Esophagus squamous epithelium (tissue), 5 donors: ENCODE results near the gene SKI. TPM values are rescaled to one million over a fixed set of nuclear protein-coding genes. Genes with fewer than 3 reads are reported as not detected.

Source experiments
- DNase-seq: peaks from one replicate; lab custom pipeline; 2025; lab: John Stamatoyannopoulos, UW
- H3K27ac ChIP-seq, 4 donors: fragments of 200-600 bp; sonication (generic); one replicate each; pipeline ENCODE4 v1.5.1; 2016 to 2019; ENCODE audit warnings: mild to moderate bottlenecking in 1 of 4
- H3K27me3 ChIP-seq, 4 donors: fragments of 200-600 bp; sonication (generic); 1 replicate in 3 of 4; 2 replicates in 1 of 4; pipeline versions ENCODE4 v1.5.1 to v1.6.0; 2017 to 2021; ENCODE audit warnings: antibody characterized with exemption in 1 of 4
- H3K36me3 ChIP-seq, 3 donors: fragments of 200-600 bp; sonication (generic); one replicate each; pipeline ENCODE4 v1.5.1; 2016 to 2019
- H3K4me1 ChIP-seq, 3 donors: fragments of 200-600 bp; sonication (generic); one replicate each; pipeline ENCODE4 v1.5.1; 2017 to 2019
- H3K4me3 ChIP-seq, 4 donors: fragments of 200-600 bp; sonication (generic); 1 replicate in 3 of 4; 2 replicates in 1 of 4; pipeline ENCODE4 v1.5.1; 2016 to 2019; ENCODE audit warnings: mild to moderate bottlenecking in 2 of 4, moderate library complexity in 1 of 4
- H3K9me3 ChIP-seq, 3 donors: fragments of 200-600 bp; sonication (generic); one replicate each; pipeline ENCODE4 v1.5.1; 2016 to 2019
- POLR2A ChIP-seq, 4 donors: fragments of 450-650 bp; IDR thresholded peaks; one replicate each; pipeline ENCODE4 v1.6.1; 2017; ENCODE audit warnings: antibody characterized with exemption in 4 of 4, mild to moderate bottlenecking in 4 of 4, moderate library complexity in 3 of 4
- whole genome bisulfite sequencing, 2 donors: methylation state at CpG; one replicate each; pipeline ENCODE4 v1.1.5; 2018; 5-methylcytosine and 5-hydroxymethylcytosine counted together
- intact Hi-C: fragments of 100-400 bp; cut with DNase I; formaldehyde crosslinking; loops from one replicate; pipeline ENCODE4 v1.15.0; 2022
- total RNA-seq, 4 donors: library from RNA; depleted of rRNA; stranded (reverse); fragments of >200 nt; gene quantifications; one replicate each; pipeline ENCODE4 v1.1.0, GENCODE V29; 2016
- TF ChIP-seq, protein P1 (sequence below), 6 experiments: fragments of 450-650 bp in 4 of 6; fragments of 200-600 bp in 2 of 6; sonication (generic) in 2 of 6; IDR thresholded peaks; one replicate each; pipeline ENCODE4 v1.5.1; 2016 to 2019; ENCODE audit warnings: antibody characterized with exemption in 6 of 6, mild to moderate bottlenecking in 4 of 6, moderate library complexity in 4 of 6
- donor health status: DM: yes; HTN: yes; CAD: no.

The SKI gene
- total RNA-seq, 4 donors from 2014 or later, result 18.2 to 38.8 (median 25.2) TPM

DNA sequence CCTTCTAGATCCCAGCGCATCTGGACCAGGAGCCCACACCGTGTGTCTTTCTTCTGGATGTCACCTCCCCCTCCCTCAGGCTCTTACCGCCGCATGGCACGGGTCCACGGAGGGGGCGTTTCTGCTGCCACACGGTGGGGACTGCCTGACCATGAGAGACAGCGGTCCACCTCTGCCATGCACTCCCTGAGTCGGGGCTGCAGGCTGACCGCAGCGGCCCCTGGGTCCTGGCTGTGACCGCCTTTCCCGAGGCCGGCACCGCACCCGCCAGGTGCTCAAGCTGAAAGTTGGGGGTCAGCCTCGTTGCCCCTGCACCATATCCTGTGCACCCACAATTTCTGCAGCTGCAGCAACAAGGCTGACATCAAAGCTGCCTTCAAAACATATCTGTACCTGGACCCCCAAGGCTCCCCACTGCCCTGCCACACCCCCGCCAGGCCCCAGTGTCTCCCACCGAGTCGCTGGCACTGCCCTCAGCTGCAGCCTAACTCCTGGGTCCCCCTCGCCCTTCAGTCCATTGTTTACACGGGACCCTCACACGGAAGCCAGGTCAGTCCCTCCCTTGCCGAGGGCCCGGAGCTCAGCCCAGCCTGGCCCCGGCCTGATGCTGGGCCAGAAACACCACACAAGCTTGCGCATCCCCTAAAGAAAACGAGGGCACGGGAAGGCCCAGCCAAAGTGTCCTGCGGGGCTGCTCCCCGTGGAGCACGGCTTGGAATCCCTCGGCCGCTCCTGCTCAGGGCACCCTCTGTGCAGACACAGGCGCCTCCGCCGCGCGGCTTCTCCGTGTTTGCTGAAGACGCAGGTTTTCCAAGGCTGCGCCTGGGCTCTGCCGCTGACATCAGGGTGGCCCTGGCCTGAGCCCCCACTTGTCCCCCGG, 111.3 kb downstream of the SKI start:
- Histone ChIP-seq H3K4me1 (peaks cover 6 to 28% (median 13%) of the 10 kb centered on the region in 3 donors), H3K27me3 (peaks cover 0 to 11% (median 0%) of the 10 kb centered on the region in 4 donors), H3K9me3 (no peaks in the 10 kb centered on the region), H3K4me3 (no peak overlapping the region), H3K27ac (no peak overlapping the region), H3K36me3 (no peaks in the 10 kb centered on the region)
- WGBS, 2 donors, result 81 to 91% methylated on average over 16 to 18 of the region's 45 CpGs
- no peak for DNase-seq
- intact Hi-C loops, result no loop called here
- TF ChIP-seq POLR2A (IDR thresholded peaks at IDR 0.05), result no peak
- TF ChIP-seq, protein P1, sequence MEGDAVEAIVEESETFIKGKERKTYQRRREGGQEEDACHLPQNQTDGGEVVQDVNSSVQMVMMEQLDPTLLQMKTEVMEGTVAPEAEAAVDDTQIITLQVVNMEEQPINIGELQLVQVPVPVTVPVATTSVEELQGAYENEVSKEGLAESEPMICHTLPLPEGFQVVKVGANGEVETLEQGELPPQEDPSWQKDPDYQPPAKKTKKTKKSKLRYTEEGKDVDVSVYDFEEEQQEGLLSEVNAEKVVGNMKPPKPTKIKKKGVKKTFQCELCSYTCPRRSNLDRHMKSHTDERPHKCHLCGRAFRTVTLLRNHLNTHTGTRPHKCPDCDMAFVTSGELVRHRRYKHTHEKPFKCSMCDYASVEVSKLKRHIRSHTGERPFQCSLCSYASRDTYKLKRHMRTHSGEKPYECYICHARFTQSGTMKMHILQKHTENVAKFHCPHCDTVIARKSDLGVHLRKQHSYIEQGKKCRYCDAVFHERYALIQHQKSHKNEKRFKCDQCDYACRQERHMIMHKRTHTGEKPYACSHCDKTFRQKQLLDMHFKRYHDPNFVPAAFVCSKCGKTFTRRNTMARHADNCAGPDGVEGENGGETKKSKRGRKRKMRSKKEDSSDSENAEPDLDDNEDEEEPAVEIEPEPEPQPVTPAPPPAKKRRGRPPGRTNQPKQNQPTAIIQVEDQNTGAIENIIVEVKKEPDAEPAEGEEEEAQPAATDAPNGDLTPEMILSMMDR (IDR thresholded peaks at IDR 0.05), result no peak

DNA sequence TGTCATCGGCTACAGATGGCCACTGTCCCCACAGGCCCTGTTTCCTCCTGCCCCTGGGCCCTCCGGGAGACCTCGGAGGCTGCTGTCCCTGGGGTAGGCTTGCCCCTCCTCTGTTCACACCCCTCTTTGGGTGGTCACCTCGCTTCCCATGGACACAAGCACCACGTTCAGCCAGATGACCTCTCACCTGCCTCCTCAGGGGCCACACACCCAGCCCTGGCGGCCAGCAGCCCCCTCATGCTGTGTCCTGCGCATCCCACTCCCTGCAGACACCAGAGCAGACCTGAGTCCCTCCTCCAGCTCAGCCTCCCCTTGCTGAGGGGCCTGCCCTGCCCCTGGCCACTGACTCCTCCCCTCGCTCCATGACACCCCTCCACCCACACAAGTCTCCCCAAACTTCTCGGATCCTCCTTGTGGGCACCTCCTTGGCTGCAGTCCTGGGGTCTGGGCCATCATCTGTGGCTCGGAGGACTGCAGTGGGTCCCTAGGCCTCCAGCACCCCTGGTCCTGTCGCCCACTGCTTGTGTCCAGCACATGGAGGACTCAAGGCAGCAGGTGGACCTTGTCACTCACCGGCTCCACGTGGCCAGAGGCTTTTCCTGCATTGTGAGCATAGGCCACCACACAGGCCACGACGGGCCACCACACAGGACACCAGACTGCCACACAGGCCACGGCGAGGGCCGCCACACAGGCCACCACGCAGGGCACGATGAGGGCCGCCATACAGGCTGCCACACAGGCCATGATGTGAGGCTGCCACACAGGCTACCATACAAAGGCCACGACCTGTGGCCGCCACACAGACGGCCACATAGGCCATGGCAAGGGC, 112.2 kb downstream of the SKI start:
- intact Hi-C loops, result no loop called here
- no peak overlapping the region for H3K27ac ChIP-seq
- DNase-seq, result no peak
- WGBS, 2 donors, result 90 to 92% methylated on average over 7 to 10 of the region's 24 CpGs
- H3K27me3 ChIP-seq, result peaks cover 0 to 18% (median 0%) of the 10 kb centered on the region in 4 donors
- TF ChIP-seq, protein P1 (IDR thresholded peaks at IDR 0.05), result no peak
- TF ChIP-seq POLR2A (IDR thresholded peaks at IDR 0.05), result no peak
- peaks cover 5 to 23% (median 9%) of the 10 kb centered on the region in 3 donors for H3K4me1 ChIP-seq
- no peaks in the 10 kb centered on the region for H3K36me3 ChIP-seq
- no peaks in the 10 kb centered on the region for H3K9me3 ChIP-seq
- no peak overlapping the region for H3K4me3 ChIP-seq

DNA sequence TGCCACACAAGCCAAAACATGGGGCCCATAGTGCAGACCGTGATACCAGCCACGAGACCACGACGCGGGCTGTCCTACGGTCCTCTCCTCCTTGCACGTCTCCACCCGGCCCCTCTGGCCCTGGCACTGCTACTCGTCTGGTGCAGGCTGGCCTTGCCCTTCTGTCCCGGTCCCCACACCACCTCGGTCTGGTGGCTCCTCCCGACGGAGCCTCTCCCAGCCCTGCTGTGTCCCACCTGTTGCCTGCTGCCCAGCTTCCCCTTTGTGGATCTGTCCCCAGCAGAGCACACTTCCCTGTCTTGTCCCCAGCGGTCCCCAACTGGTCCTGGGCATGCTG, 112.8 kb downstream of the SKI start:
- TF ChIP-seq, protein P1 (IDR thresholded peaks at IDR 0.05), result no peak
- no peak for TF ChIP-seq POLR2A (IDR thresholded peaks at IDR 0.05)
- Histone ChIP-seq H3K27me3 (peaks cover 0 to 18% (median 0%) of the 10 kb centered on the region in 4 donors), H3K4me3 (no peak overlapping the region), H3K27ac (no peak overlapping the region), H3K9me3 (no peaks in the 10 kb centered on the region), H3K36me3 (no peaks in the 10 kb centered on the region), H3K4me1 (peaks cover 2 to 18% (median 3%) of the 10 kb centered on the region in 3 donors)
- 89 to 92% methylated on average over 12 to 13 of the region's 14 CpGs for WGBS, 2 donors
- intact Hi-C loops, result no loop called here
- DNase-seq, result no peak

DNA sequence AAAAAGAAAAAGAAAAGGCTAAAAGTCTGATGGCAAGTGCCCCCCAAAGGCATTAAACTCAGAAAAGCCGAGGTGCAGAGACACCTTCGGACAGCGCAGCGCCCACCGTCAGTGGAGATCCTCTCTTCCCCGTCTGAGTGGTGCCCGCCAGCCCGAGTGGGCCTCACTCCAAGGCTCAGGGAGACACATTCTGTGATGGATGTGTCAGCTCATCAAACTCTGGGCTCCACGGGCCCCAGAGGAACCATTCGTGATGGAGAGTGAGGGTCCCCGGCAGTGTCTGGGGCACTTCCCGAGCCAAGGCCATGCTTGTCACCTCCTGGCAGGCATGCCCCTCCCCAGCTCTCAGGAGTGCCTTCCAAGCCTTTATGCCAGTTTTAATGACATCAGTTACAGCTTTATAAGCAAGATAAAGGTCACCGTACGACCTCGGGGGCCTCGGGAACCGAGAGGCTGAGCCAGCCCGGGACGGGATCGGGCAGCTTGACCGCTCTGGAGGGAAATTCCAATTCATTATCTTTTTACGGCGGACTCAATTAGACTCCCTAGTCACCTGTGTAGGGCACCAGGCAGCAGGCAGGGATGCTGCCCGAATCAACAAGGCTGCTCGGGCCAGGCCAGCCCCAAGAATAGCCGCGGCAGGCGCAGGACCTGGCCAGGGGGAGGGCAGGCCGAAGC, 113.7 kb downstream of the SKI start:
- H3K27ac ChIP-seq, result no peak overlapping the region
- WGBS, 2 donors, result 86 to 91% methylated on average over 20 to 24 of the region's 29 CpGs
- H3K4me3 ChIP-seq, result no peak overlapping the region
- TF ChIP-seq, protein P1 (IDR thresholded peaks at IDR 0.05), result no peak
- TF ChIP-seq POLR2A (IDR thresholded peaks at IDR 0.05), result no peak
- no peak for DNase-seq
- intact Hi-C loops, result no loop called here
- H3K4me1 ChIP-seq, result peaks cover 0 to 10% (median 0%) of the 10 kb centered on the region in 3 donors
- H3K36me3 ChIP-seq, result no peaks in the 10 kb centered on the region
- H3K9me3 ChIP-seq, result no peaks in the 10 kb centered on the region
- peaks cover 0 to 17% (median 0%) of the 10 kb centered on the region in 4 donors for H3K27me3 ChIP-seq
